GM10847 (cell line): Measurements from ENCODE around the gene KLRB1.

ENCODE experiments used
- POLR2A ChIP-seq: IDR thresholded peaks from 2 replicates; pipeline ENCODE4 v1.6.1; 2011; ENCODE audit not compliant: insufficient read length; ENCODE audit errors: extremely low read depth

The KLRB1 gene

GRCh38 chr12:9634177-9634803 is 26.6 kb upstream of the KLRB1 start:
- TF ChIP-seq POLR2A: no peak

- no peak for TF ChIP-seq POLR2A
Measured at GRCh38 chr12:9632766-9633165, 25.1 kb upstream of the KLRB1 start.

DNA sequence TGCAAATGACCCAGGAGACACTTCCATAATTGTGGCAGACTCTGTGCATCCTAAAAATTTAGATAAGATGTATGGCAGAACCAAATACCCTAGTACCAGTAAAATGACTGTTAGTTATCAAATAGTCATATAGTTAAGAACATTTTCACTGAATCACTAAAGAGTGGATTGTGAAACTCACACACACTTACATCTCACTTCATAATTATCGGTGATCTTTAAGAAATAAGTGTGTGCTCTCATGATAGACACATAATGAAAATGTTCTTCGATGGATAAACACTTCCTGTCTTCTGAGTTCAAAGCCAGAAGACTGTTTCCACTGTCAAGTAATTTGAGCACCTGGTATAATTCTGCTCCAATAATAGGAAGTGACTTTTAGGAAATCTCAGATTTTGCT is 19.1 kb upstream of the KLRB1 start:
- no peak for TF ChIP-seq POLR2A

DNA sequence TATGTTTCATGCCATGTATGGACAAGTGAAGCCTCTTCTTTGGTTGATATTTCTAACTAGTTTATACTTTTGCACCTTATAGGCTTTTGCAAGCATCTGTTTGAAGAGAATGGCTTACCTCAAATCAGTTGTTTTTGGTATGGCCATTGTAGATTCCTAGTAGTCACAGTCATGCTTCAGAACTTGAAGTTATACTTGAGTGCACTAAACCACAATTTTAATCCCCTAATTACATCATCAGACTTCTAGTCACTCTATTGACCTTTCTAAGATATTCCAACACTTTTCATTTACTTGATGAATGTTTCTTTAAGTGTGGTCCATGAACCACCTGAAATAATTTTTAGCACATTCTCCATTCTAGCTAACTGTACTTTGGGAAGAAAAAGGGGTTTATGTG is 18.6 kb upstream of the KLRB1 start:
- TF ChIP-seq POLR2A: no peak

GRCh38 chr12:9625019-9625418 is 17.3 kb upstream of the KLRB1 start:
- no peak for TF ChIP-seq POLR2A

- TF ChIP-seq POLR2A: no peak
Measured at GRCh38 chr12:9619411-9620179, 11.9 kb upstream of the KLRB1 start.

DNA sequence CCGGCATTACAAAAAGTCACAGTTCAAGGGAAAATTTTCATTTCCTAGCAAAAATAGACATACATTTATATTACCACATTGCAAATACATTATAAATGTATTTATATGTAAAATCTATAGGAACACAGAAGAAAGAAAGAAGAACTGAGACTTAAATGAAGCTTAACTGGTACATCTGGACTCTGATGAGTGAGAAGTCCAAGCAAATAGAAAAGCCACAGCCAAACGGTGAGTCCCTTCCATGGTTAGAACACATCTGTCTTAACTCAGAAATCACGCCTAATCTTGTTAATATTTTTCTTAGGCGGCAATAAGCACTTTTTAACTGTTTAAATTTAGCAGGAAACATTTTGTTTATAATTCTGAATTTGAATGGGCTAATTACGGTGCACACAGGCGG is 9.4 kb upstream of the KLRB1 start:
- no peak for TF ChIP-seq POLR2A

DNA sequence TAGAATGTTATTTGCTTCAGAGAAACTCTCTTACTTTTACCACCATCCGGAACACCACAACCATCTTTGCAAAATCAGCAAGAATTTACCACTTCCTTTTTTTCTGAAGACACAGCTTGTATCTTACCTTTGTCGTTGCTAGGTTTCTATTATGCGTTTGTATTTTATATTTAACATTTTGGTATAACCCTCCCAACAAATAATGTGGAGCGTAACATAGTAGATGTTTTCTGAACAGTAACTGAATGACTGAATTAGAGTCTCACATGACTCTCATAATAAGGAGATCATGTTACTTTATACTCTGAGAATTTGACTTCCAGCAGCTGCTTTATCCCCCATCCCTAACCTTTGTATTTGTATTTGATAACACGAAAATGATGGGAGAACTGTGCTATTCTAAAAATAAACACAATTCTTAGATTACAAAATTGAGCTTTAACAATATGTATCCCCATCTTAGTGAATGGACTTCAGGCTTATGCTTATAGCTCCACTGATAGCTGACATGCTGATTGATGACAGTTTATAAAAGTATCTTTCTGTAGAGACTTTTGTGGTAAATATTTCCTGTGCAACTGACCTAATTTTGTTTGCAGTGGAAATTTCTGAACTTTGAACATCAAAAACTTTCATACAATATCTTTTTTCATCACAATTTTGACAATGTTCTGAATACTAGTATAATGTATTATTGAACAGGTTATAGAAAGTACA is 7.9 kb upstream of the KLRB1 start:
- TF ChIP-seq POLR2A: no peak

DNA sequence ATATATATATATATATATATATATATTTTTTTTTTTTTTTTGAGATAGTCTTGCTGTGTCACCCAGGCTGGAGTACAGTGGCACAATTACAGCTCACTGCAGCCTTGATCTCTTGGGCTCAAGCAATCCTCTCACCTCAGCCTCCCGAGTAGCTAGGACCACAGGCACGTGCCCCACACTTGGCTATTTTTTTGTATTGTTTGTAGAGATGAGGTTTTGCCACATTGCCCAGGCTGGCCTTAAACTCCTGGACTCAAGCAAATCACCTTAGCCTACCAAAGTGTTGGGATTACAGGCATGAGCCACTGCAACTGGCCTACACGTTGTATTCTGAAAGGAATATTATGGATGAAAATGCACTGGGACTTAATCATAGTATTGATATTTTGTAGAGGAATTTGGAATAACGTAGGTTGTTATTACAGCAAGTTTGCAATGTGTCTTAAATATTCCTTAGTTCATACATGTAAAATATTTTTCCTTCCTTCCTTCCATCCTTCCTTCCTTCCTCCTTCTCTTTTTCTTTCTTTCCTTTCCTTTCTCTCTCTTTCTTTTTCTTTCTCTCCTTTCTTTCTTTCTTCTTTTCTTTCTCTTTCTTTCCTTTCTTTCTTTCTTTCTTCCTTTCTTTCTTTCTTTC is 862 bp downstream of the KLRB1 start:
- no peak for TF ChIP-seq POLR2A

- TF ChIP-seq POLR2A: no peak
Measured at GRCh38 chr12:9606247-9606646, 1.5 kb downstream of the KLRB1 start.

- TF ChIP-seq POLR2A: no peak
Measured at GRCh38 chr12:9605483-9605882, 2.2 kb downstream of the KLRB1 start.

DNA sequence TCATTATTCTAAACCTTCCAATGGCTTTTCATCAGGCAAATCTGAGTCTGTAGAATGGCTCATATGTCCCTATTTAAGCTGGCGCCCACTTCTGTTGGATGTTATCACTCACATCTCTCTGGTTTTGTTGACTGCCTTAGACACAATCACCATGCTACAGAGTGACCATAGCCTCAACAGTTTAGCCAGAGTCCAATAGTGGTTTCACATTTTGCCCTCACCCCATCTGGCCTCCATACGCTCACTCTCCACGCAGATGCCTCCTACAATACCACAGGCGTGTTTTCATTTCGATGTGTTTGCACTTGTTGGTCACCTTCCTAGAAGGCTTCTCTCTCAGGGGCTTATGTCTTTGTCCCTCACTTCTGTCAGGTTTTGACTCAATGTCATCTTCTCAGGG is 3.4 kb downstream of the KLRB1 start:
- TF ChIP-seq POLR2A: no peak

DNA sequence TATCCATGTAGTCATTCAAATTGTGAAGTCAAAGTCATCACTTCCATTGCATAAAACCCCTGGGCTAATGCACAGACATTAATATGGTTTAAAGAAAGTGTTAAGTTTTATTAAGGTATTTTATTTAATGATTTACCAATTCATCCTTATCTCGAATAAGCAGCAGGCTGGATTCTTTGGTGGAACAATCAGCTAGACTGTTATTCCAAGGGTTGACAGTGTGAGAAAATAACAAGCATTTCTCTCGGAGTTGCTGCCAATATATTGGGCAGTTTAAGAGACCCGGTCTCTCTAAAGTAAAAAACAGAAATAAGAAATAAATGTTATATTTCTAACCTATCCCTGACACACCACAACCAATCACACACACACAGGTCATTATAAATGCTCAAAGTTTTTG is 9.4 kb downstream of the KLRB1 start:
- no peak for TF ChIP-seq POLR2A

DNA sequence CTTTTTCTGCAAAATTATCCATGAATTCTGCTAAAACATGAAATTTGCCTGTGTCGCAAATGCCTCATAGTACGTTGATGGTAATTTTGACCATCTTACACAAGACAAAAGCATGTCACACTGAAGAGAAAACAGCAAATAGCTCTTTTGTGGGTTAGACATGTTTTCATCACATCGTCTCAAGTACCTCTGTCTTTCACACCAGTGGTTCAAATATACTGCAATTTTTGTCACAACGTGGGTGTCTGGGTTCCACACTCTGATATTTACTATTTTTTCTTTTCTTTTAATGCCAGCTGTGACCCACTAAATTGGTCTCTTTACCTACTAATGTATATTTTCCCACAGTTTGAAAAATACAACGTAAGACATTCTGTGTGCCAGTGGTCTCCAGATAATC is 10.4 kb downstream of the KLRB1 start:
- TF ChIP-seq POLR2A: no peak

GRCh38 chr12:9590441-9590840 is 17.3 kb downstream of the KLRB1 start:
- TF ChIP-seq POLR2A: no peak

- TF ChIP-seq POLR2A: no peak
Measured at GRCh38 chr12:9588749-9589148, 19.0 kb downstream of the KLRB1 start.
